Measurements from ENCODE around the gene ANKRD13B. TPM values are rescaled to one million over a fixed set of nuclear protein-coding genes. Genes with fewer than 3 reads are reported as not detected.

ANKRD13B gene
- total and polyA plus RNA-seq, 2 of the 13 experiments (the other 11 are each of a cell fraction or from before 2014, with no cell fraction given), result 1.7 to 1.8 TPM

DNA sequence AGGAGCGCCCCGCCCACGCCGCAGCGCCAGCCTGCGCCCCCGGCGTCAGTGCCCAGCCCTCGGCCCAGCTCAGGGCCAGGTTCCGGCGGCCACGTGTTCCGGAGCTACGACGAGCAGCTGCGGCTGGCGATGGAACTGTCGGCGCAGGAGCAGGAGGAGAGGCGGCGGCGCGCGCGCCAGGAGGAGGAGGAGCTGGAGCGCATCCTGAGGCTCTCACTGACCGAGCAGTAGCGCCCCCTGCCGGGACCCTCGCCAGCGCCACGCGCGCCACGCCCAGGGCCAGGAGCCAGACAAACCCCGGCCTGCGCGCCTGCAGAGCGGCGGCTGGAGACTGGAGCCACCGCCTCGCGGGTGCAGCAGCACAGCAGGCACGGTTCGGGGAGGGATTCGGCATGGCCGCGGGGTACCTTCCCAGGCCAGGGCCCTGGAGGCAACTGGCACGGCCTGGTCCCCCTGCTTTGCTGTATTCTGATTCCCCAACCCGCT is 20.5 kb downstream of the ANKRD13B start (continued):
- no peak for TF ChIP-seq SRSF9 (IDR thresholded peaks at IDR 0.05; ENCODE audit: borderline replicate concordance, insufficient read depth, low read depth, low read length, poor library complexity, severe bottlenecking)
- no peak for TF ChIP-seq NCOR1 (IDR thresholded peaks at IDR 0.05; ENCODE audit: borderline replicate concordance, low read length)
- TF ChIP-seq, protein P1, sequence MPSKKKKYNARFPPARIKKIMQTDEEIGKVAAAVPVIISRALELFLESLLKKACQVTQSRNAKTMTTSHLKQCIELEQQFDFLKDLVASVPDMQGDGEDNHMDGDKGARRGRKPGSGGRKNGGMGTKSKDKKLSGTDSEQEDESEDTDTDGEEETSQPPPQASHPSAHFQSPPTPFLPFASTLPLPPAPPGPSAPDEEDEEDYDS (CRISPR knock-in tag; IDR thresholded peaks at IDR 0.05), result peak; percentile 45; the same call in 1 of the 2 replicates
- TF ChIP-seq, protein P2, sequence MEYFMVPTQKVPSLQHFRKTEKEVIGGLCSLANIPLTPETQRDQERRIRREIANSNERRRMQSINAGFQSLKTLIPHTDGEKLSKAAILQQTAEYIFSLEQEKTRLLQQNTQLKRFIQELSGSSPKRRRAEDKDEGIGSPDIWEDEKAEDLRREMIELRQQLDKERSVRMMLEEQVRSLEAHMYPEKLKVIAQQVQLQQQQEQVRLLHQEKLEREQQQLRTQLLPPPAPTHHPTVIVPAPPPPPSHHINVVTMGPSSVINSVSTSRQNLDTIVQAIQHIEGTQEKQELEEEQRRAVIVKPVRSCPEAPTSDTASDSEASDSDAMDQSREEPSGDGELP (IDR thresholded peaks at IDR 0.05; ENCODE audit: borderline replicate concordance, low read depth), result peak; percentile 42; the same call in 1 of the 2 replicates
- TF ChIP-seq ONECUT2 (CRISPR knock-in tag; IDR thresholded peaks at IDR 0.05), result no peak
- no peak for TF ChIP-seq JARID2 (CRISPR knock-in tag; IDR thresholded peaks at IDR 0.05; ENCODE audit: insufficient replicate concordance)
- no peak for TF ChIP-seq SUZ12 (IDR thresholded peaks at IDR 0.05; ENCODE audit: low read depth, low read length)
- no peak for TF ChIP-seq ZNF678 (CRISPR knock-in tag; IDR thresholded peaks at IDR 0.05)
- TF ChIP-seq ZNF547 (CRISPR knock-in tag; IDR thresholded peaks at IDR 0.05), result peak; percentile 88
- TF ChIP-seq FIP1L1 (IDR thresholded peaks at IDR 0.05; ENCODE audit: borderline replicate concordance, insufficient read depth, low read depth, low read length), result no peak
- peak; percentile 55; the same call in 1 of the 2 replicates for TF ChIP-seq DMAP1 (CRISPR knock-in tag; IDR thresholded peaks at IDR 0.05)
- no peak for TF ChIP-seq JUN (CRISPR knock-in tag; IDR thresholded peaks at IDR 0.05)
- TF ChIP-seq DNMT3B (CRISPR knock-in tag; conservative IDR thresholded peaks at IDR 0.05), result no peak; the same call in 1 of the 2 replicates
- TF ChIP-seq, protein P3, sequence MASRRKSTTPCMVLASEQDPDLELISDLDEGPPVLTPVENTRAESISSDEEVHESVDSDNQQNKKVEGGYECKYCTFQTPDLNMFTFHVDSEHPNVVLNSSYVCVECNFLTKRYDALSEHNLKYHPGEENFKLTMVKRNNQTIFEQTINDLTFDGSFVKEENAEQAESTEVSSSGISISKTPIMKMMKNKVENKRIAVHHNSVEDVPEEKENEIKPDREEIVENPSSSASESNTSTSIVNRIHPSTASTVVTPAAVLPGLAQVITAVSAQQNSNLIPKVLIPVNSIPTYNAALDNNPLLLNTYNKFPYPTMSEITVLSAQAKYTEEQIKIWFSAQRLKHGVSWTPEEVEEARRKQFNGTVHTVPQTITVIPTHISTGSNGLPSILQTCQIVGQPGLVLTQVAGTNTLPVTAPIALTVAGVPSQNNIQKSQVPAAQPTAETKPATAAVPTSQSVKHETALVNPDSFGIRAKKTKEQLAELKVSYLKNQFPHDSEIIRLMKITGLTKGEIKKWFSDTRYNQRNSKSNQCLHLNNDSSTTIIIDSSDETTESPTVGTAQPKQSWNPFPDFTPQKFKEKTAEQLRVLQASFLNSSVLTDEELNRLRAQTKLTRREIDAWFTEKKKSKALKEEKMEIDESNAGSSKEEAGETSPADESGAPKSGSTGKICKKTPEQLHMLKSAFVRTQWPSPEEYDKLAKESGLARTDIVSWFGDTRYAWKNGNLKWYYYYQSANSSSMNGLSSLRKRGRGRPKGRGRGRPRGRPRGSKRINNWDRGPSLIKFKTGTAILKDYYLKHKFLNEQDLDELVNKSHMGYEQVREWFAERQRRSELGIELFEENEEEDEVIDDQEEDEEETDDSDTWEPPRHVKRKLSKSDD (CRISPR knock-in tag; IDR thresholded peaks at IDR 0.05; ENCODE audit: low read depth), result no peak; the same call in 1 of the 2 replicates
- TF ChIP-seq ZNF639 (CRISPR knock-in tag; conservative IDR thresholded peaks at IDR 0.05), result peak; percentile 78; the same call in 1 of the 2 replicates
- no peak; the same call in 1 of the 2 replicates for TF ChIP-seq BRD4 (CRISPR knock-in tag; IDR thresholded peaks at IDR 0.05)
- TF ChIP-seq, protein P4, sequence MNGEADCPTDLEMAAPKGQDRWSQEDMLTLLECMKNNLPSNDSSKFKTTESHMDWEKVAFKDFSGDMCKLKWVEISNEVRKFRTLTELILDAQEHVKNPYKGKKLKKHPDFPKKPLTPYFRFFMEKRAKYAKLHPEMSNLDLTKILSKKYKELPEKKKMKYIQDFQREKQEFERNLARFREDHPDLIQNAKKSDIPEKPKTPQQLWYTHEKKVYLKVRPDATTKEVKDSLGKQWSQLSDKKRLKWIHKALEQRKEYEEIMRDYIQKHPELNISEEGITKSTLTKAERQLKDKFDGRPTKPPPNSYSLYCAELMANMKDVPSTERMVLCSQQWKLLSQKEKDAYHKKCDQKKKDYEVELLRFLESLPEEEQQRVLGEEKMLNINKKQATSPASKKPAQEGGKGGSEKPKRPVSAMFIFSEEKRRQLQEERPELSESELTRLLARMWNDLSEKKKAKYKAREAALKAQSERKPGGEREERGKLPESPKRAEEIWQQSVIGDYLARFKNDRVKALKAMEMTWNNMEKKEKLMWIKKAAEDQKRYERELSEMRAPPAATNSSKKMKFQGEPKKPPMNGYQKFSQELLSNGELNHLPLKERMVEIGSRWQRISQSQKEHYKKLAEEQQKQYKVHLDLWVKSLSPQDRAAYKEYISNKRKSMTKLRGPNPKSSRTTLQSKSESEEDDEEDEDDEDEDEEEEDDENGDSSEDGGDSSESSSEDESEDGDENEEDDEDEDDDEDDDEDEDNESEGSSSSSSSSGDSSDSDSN (CRISPR knock-in tag; IDR thresholded peaks at IDR 0.05), result peak; percentile 89
- TF ChIP-seq ZNF607 (CRISPR knock-in tag; IDR thresholded peaks at IDR 0.05; ENCODE audit: borderline replicate concordance), result peak; percentile 84; the same call in 1 of the 2 replicates
- TF ChIP-seq, protein P5, sequence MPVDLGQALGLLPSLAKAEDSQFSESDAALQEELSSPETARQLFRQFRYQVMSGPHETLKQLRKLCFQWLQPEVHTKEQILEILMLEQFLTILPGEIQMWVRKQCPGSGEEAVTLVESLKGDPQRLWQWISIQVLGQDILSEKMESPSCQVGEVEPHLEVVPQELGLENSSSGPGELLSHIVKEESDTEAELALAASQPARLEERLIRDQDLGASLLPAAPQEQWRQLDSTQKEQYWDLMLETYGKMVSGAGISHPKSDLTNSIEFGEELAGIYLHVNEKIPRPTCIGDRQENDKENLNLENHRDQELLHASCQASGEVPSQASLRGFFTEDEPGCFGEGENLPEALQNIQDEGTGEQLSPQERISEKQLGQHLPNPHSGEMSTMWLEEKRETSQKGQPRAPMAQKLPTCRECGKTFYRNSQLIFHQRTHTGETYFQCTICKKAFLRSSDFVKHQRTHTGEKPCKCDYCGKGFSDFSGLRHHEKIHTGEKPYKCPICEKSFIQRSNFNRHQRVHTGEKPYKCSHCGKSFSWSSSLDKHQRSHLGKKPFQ (CRISPR knock-in tag; IDR thresholded peaks at IDR 0.05; ENCODE audit: insufficient replicate concordance), result no peak
- 0 out of 2 replicates have a peak, but pooled peaks have one; percentile 57 for TF ChIP-seq ARID2 (CRISPR knock-in tag; IDR thresholded peaks at IDR 0.05; ENCODE audit: borderline replicate concordance)

Measured in HepG2 (cell line).